ENCODE results near the gene PCDH9.

The PCDH9 gene

GRCh38 chr13:66700117-66700601 lies 530.0 kb downstream of the PCDH9 start:
- WGBS (ENCODE audit: insufficient coverage, insufficient read length), result no CpG with 5 or more reads among the region's 8 CpGs
- Histone ChIP-seq H3K4me3 (ENCODE audit: low read length) (no peak overlapping the region), H3K27ac (ENCODE audit: low read length) (no peak overlapping the region), H3K27me3 (ENCODE audit: control insufficient read depth, insufficient read depth, low read length) (no peaks in the 10 kb centered on the region), H3K4me1 (ENCODE audit: control insufficient read depth, insufficient read depth, low read length) (no peaks in the 10 kb centered on the region), H3K9me3 (ENCODE audit: control insufficient read depth, insufficient read depth, low read length) (no peaks in the 10 kb centered on the region), H3K36me3 (ENCODE audit: control insufficient read depth, insufficient read depth, low read length) (no peaks in the 10 kb centered on the region)
- DNase-seq (ENCODE audit: low read depth, low spot score), result no peak

- H3K27me3 ChIP-seq (ENCODE audit: control insufficient read depth, insufficient read depth, low read length), result no peaks in the 10 kb centered on the region
These were observed 536.5 kb downstream of the PCDH9 start for GRCh38 chr13:66693656-66694055.

GRCh38 chr13:66691149-66691548 lies 539.0 kb downstream of the PCDH9 start:
- WGBS (ENCODE audit: insufficient coverage, insufficient read length), result no CpG with 5 or more reads among the region's 3 CpGs
- H3K36me3 ChIP-seq (ENCODE audit: control insufficient read depth, insufficient read depth, low read length), result no peaks in the 10 kb centered on the region
- DNase-seq (ENCODE audit: low read depth, low spot score), result no peak
- H3K4me3 ChIP-seq (ENCODE audit: low read length), result no peak overlapping the region
- H3K27me3 ChIP-seq (ENCODE audit: control insufficient read depth, insufficient read depth, low read length), result no peaks in the 10 kb centered on the region
- H3K4me1 ChIP-seq (ENCODE audit: control insufficient read depth, insufficient read depth, low read length), result no peaks in the 10 kb centered on the region
- H3K9me3 ChIP-seq (ENCODE audit: control insufficient read depth, insufficient read depth, low read length), result no peaks in the 10 kb centered on the region
- no peak overlapping the region for H3K27ac ChIP-seq (ENCODE audit: low read length)

More at GRCh38 chr13:66693656-66694055, 536.5 kb downstream of the PCDH9 start:
- no peak for DNase-seq (ENCODE audit: low read depth, low spot score)
- Histone ChIP-seq H3K27ac (ENCODE audit: low read length) (no peak overlapping the region), H3K4me3 (ENCODE audit: low read length) (no peak overlapping the region), H3K9me3 (ENCODE audit: control insufficient read depth, insufficient read depth, low read length) (no peaks in the 10 kb centered on the region), H3K4me1 (ENCODE audit: control insufficient read depth, insufficient read depth, low read length) (no peaks in the 10 kb centered on the region), H3K36me3 (ENCODE audit: control insufficient read depth, insufficient read depth, low read length) (no peaks in the 10 kb centered on the region)

- H3K27ac ChIP-seq (ENCODE audit: low read length), result no peak overlapping the region
- no peak for DNase-seq (ENCODE audit: low read depth, low spot score)
- H3K27me3 ChIP-seq (ENCODE audit: control insufficient read depth, insufficient read depth, low read length), result no peaks in the 10 kb centered on the region
- no peaks in the 10 kb centered on the region for H3K36me3 ChIP-seq (ENCODE audit: control insufficient read depth, insufficient read depth, low read length)
- H3K9me3 ChIP-seq (ENCODE audit: control insufficient read depth, insufficient read depth, low read length), result no peaks in the 10 kb centered on the region
- no peaks in the 10 kb centered on the region for H3K4me1 ChIP-seq (ENCODE audit: control insufficient read depth, insufficient read depth, low read length)
- no peak overlapping the region for H3K4me3 ChIP-seq (ENCODE audit: low read length)
- no CpG with 5 or more reads among the region's 4 CpGs for WGBS (ENCODE audit: insufficient coverage, insufficient read length)
These were observed 540.5 kb downstream of the PCDH9 start for GRCh38 chr13:66689628-66690027.

- Histone ChIP-seq H3K27me3 (ENCODE audit: control insufficient read depth, insufficient read depth, low read length) (no peaks in the 10 kb centered on the region), H3K4me3 (ENCODE audit: low read length) (no peak overlapping the region), H3K27ac (ENCODE audit: low read length) (no peak overlapping the region), H3K4me1 (ENCODE audit: control insufficient read depth, insufficient read depth, low read length) (no peaks in the 10 kb centered on the region), H3K36me3 (ENCODE audit: control insufficient read depth, insufficient read depth, low read length) (no peaks in the 10 kb centered on the region), H3K9me3 (ENCODE audit: control insufficient read depth, insufficient read depth, low read length) (no peaks in the 10 kb centered on the region)
- DNase-seq (ENCODE audit: low read depth, low spot score), result no peak
- no CpG with 5 or more reads among the region's 4 CpGs for WGBS (ENCODE audit: insufficient coverage, insufficient read length)
These were observed 541.0 kb downstream of the PCDH9 start for GRCh38 chr13:66689037-66689619.

- no peak for DNase-seq (ENCODE audit: low read depth, low spot score)
- H3K4me3 ChIP-seq (ENCODE audit: low read length), result no peak overlapping the region
- H3K27ac ChIP-seq (ENCODE audit: low read length), result no peak overlapping the region
- no peaks in the 10 kb centered on the region for H3K4me1 ChIP-seq (ENCODE audit: control insufficient read depth, insufficient read depth, low read length)
- H3K9me3 ChIP-seq (ENCODE audit: control insufficient read depth, insufficient read depth, low read length), result no peaks in the 10 kb centered on the region
- WGBS (ENCODE audit: insufficient coverage, insufficient read length), result no CpG with 5 or more reads among the region's 1 CpG
- H3K27me3 ChIP-seq (ENCODE audit: control insufficient read depth, insufficient read depth, low read length), result no peaks in the 10 kb centered on the region
- H3K36me3 ChIP-seq (ENCODE audit: control insufficient read depth, insufficient read depth, low read length), result no peaks in the 10 kb centered on the region
These were observed 548.7 kb downstream of the PCDH9 start for GRCh38 chr13:66681403-66681802.

GRCh38 chr13:66680031-66680430 lies 550.1 kb downstream of the PCDH9 start:
- H3K27me3 ChIP-seq (ENCODE audit: control insufficient read depth, insufficient read depth, low read length), result no peaks in the 10 kb centered on the region
- no CpG with 5 or more reads among the region's 1 CpG for WGBS (ENCODE audit: insufficient coverage, insufficient read length)
- no peaks in the 10 kb centered on the region for H3K4me1 ChIP-seq (ENCODE audit: control insufficient read depth, insufficient read depth, low read length)
- no peaks in the 10 kb centered on the region for H3K9me3 ChIP-seq (ENCODE audit: control insufficient read depth, insufficient read depth, low read length)
- H3K4me3 ChIP-seq (ENCODE audit: low read length), result no peak overlapping the region
- H3K27ac ChIP-seq (ENCODE audit: low read length), result no peak overlapping the region
- DNase-seq (ENCODE audit: low read depth, low spot score), result no peak
- no peaks in the 10 kb centered on the region for H3K36me3 ChIP-seq (ENCODE audit: control insufficient read depth, insufficient read depth, low read length)

- H3K27ac ChIP-seq (ENCODE audit: low read length), result no peak overlapping the region
- no peaks in the 10 kb centered on the region for H3K4me1 ChIP-seq (ENCODE audit: control insufficient read depth, insufficient read depth, low read length)
- no peak for DNase-seq (ENCODE audit: low read depth, low spot score)
- no peaks in the 10 kb centered on the region for H3K36me3 ChIP-seq (ENCODE audit: control insufficient read depth, insufficient read depth, low read length)
- no CpG with 5 or more reads among the region's 4 CpGs for WGBS (ENCODE audit: insufficient coverage, insufficient read length)
- no peaks in the 10 kb centered on the region for H3K27me3 ChIP-seq (ENCODE audit: control insufficient read depth, insufficient read depth, low read length)
- H3K9me3 ChIP-seq (ENCODE audit: control insufficient read depth, insufficient read depth, low read length), result no peaks in the 10 kb centered on the region
- H3K4me3 ChIP-seq (ENCODE audit: low read length), result no peak overlapping the region
These were observed 554.5 kb downstream of the PCDH9 start for GRCh38 chr13:66675620-66676019.

GRCh38 chr13:66673401-66673800 lies 556.7 kb downstream of the PCDH9 start:
- DNase-seq (ENCODE audit: low read depth, low spot score), result no peak
- no peaks in the 10 kb centered on the region for H3K4me1 ChIP-seq (ENCODE audit: control insufficient read depth, insufficient read depth, low read length)
- H3K27me3 ChIP-seq (ENCODE audit: control insufficient read depth, insufficient read depth, low read length), result no peaks in the 10 kb centered on the region
- no peak overlapping the region for H3K27ac ChIP-seq (ENCODE audit: low read length)
- no peak overlapping the region for H3K4me3 ChIP-seq (ENCODE audit: low read length)
- WGBS (ENCODE audit: insufficient coverage, insufficient read length), result no CpG with 5 or more reads among the region's 1 CpG
- H3K36me3 ChIP-seq (ENCODE audit: control insufficient read depth, insufficient read depth, low read length), result no peaks in the 10 kb centered on the region
- H3K9me3 ChIP-seq (ENCODE audit: control insufficient read depth, insufficient read depth, low read length), result no peaks in the 10 kb centered on the region

- H3K36me3 ChIP-seq (ENCODE audit: control insufficient read depth, insufficient read depth, low read length), result no peaks in the 10 kb centered on the region
- H3K27me3 ChIP-seq (ENCODE audit: control insufficient read depth, insufficient read depth, low read length), result no peaks in the 10 kb centered on the region
- WGBS (ENCODE audit: insufficient coverage, insufficient read length), result no CpG with 5 or more reads among the region's 5 CpGs
- H3K4me3 ChIP-seq (ENCODE audit: low read length), result no peak overlapping the region
- no peaks in the 10 kb centered on the region for H3K4me1 ChIP-seq (ENCODE audit: control insufficient read depth, insufficient read depth, low read length)
- no peak overlapping the region for H3K27ac ChIP-seq (ENCODE audit: low read length)
- DNase-seq (ENCODE audit: low read depth, low spot score), result peak; percentile 5
- H3K9me3 ChIP-seq (ENCODE audit: control insufficient read depth, insufficient read depth, low read length), result no peaks in the 10 kb centered on the region
These were observed 564.1 kb downstream of the PCDH9 start for GRCh38 chr13:66665991-66666390.

- no peaks in the 10 kb centered on the region for H3K27me3 ChIP-seq (ENCODE audit: control insufficient read depth, insufficient read depth, low read length)
- no peaks in the 10 kb centered on the region for H3K4me1 ChIP-seq (ENCODE audit: control insufficient read depth, insufficient read depth, low read length)
- no peak overlapping the region for H3K27ac ChIP-seq (ENCODE audit: low read length)
- H3K36me3 ChIP-seq (ENCODE audit: control insufficient read depth, insufficient read depth, low read length), result no peaks in the 10 kb centered on the region
- no peaks in the 10 kb centered on the region for H3K9me3 ChIP-seq (ENCODE audit: control insufficient read depth, insufficient read depth, low read length)
- H3K4me3 ChIP-seq (ENCODE audit: low read length), result no peak overlapping the region
- no peak for DNase-seq (ENCODE audit: low read depth, low spot score)
These were observed 566.4 kb downstream of the PCDH9 start for GRCh38 chr13:66663711-66664110.

Data from iPS DF 6.9 (cell line).